ENCODE results near the gene RALGPS1.

Gene RALGPS1

DNA sequence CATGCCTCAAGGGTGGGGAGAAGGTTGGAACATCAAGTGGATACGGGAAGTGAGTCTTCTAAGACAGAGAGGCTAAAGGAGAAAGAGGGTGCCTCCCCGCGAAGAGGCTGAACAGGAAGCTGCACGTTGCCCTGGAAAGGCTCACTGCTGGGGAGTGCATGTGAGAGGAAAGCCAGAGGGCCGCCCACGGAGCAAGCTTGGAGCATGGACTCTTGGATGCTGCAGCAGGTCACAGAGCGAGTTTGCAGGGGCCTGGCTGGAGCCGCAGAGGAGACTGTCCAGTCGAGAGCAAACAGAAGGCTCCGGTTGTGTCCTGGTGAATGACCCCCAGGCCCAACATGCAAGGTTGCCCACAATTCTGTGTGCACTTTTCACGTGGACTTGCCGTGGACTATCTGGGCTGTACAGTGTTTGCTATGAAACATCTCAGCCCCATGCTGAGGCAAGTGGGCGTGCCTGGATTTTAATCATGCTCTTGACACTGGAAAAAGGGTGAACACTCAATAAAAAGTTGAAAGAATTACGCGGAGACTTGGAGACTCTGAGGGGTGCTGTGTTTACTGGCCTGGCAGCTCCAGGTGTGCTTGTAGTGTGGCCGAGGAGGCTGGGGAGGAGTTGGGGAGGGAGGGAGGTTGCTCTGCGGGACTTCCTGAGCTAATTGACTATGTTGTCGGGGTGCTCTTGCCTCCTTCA lies 295.5 kb downstream of the RALGPS1 start:
- Histone ChIP-seq H4K8ac (ENCODE audit: low read depth, low read length) (no peak overlapping the region), H3K4ac (ENCODE audit: low read depth, low read length) (no peak overlapping the region), H3K79me1 (ENCODE audit: low read length) (no peaks in the 10 kb centered on the region), H3K9me3 (ENCODE audit: insufficient read depth, low read depth, low read length) (no peaks in the 10 kb centered on the region), H3K14ac (ENCODE audit: low read length) (no peak overlapping the region), H3K27me3 (ENCODE audit: insufficient read depth, low read length) (no peaks in the 10 kb centered on the region), H3K18ac (ENCODE audit: low read length) (no peak overlapping the region), H3K79me2 (ENCODE audit: control insufficient read depth, insufficient read depth, low read length, poor library complexity) (no peaks in the 10 kb centered on the region), H3K4me1 (ENCODE audit: control insufficient read depth in 1 of 2, insufficient read depth in 2 of 2, low read length in 2 of 2) (peaks cover 0 to 1% of the 10 kb centered on the region in 2 experiments), H4K91ac (ENCODE audit: low read depth, low read length) (no peak overlapping the region), H4K12ac (ENCODE audit: low read depth, low read length) (no peak overlapping the region), H3K4me2 (ENCODE audit: low read length) (no peak overlapping the region), H3K23ac (ENCODE audit: low read length) (no peak overlapping the region), H2AFZ (ENCODE audit: insufficient read depth, low read length, poor library complexity) (no peak overlapping the region), H3K9ac (ENCODE audit: low read length) (no peak overlapping the region), H3K36me3 (ENCODE audit: control insufficient read depth in 1 of 2, insufficient read depth in 2 of 2, low read length in 2 of 2) (no peaks in the 10 kb centered on the region), H2AK5ac (ENCODE audit: low read length) (no peak overlapping the region), H2BK120ac (ENCODE audit: insufficient read depth, low read length, poor library complexity) (no peak overlapping the region), H3K4me3 (ENCODE audit: low read depth, low read length) (no peak overlapping the region), H2BK12ac (ENCODE audit: low read length) (no peak overlapping the region), H3K27ac (ENCODE audit: low read depth, low read length) (no peak overlapping the region), H2BK5ac (ENCODE audit: low read depth, low read length, poor library complexity) (no peak overlapping the region)
- WGBS (ENCODE audit: extremely low coverage, insufficient coverage, insufficient read length): no CpG with 5 or more reads among the region's 18 CpGs
- no peak for DNase-seq

DNA sequence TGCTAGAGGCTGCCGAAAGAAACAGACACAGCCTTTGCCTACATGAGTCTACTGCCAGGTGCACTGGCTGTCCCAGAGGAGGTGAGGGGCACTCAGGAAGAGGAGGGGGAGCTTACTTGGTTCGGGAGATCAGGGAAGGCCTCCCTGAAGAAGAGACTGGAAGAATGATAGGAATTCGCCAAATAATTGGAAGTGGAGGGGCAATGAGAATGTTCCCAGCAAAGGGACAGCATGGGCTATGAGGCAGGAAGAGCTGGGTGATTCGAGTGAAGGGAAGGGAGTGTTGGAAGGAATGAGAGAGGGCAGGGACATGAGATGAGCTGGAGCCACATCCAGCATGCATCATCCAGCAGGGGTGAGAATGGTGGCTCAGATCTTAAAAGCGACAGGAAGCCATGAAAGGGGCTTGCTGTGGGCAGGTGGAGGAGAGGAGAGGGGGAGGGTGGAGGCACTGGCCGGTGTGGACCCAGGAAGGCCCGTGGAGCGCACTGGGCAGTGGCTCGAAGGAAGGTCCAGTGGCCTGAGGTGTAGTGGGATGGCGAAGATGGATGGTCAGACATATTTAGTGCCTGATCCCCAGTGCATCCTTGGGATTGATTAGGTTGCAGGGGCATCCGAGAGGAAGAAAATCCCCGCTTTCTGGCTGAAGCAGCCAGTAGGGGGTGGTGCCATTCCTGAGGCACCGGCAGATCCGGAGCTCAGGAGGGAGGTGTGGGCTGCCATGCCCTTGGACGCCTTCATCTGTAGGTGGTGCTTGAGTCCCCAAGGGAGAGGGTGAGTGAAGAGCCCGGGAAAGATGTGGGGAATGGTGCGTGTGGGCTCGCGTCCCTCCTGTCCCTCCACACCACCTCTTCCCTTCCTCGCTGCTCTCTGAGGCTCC lies 296.5 kb downstream of the RALGPS1 start:
- no peak overlapping the region for H2BK5ac ChIP-seq (ENCODE audit: low read depth, low read length, poor library complexity)
- no peak overlapping the region for H3K18ac ChIP-seq (ENCODE audit: low read length)
- H2BK12ac ChIP-seq (ENCODE audit: low read length): no peak overlapping the region
- H3K27me3 ChIP-seq (ENCODE audit: insufficient read depth, low read length): no peaks in the 10 kb centered on the region
- H3K79me2 ChIP-seq (ENCODE audit: control insufficient read depth, insufficient read depth, low read length, poor library complexity): no peaks in the 10 kb centered on the region
- H3K4ac ChIP-seq (ENCODE audit: low read depth, low read length): no peak overlapping the region
- H3K27ac ChIP-seq (ENCODE audit: low read depth, low read length): no peak overlapping the region
- no peak overlapping the region for H4K8ac ChIP-seq (ENCODE audit: low read depth, low read length)
- H3K9me3 ChIP-seq (ENCODE audit: insufficient read depth, low read depth, low read length): no peaks in the 10 kb centered on the region
- H3K36me3 ChIP-seq (ENCODE audit: control insufficient read depth in 1 of 2, insufficient read depth in 2 of 2, low read length in 2 of 2): no peaks in the 10 kb centered on the region
- H4K12ac ChIP-seq (ENCODE audit: low read depth, low read length): no peak overlapping the region
- no peak overlapping the region for H3K4me3 ChIP-seq (ENCODE audit: low read depth, low read length)
- no peak overlapping the region for H2AFZ ChIP-seq (ENCODE audit: insufficient read depth, low read length, poor library complexity)
- peaks cover 0 to 1% of the 10 kb centered on the region in 2 experiments for H3K4me1 ChIP-seq (ENCODE audit: control insufficient read depth in 1 of 2, insufficient read depth in 2 of 2, low read length in 2 of 2)
- no peak overlapping the region for H3K14ac ChIP-seq (ENCODE audit: low read length)
- no peak for DNase-seq
- H4K91ac ChIP-seq (ENCODE audit: low read depth, low read length): no peak overlapping the region
- H3K79me1 ChIP-seq (ENCODE audit: low read length): no peaks in the 10 kb centered on the region
- H2AK5ac ChIP-seq (ENCODE audit: low read length): no peak overlapping the region
- WGBS (ENCODE audit: extremely low coverage, insufficient coverage, insufficient read length): no CpG with 5 or more reads among the region's 20 CpGs
- H2BK120ac ChIP-seq (ENCODE audit: insufficient read depth, low read length, poor library complexity): no peak overlapping the region
- no peak overlapping the region for H3K4me2 ChIP-seq (ENCODE audit: low read length)
- H3K23ac ChIP-seq (ENCODE audit: low read length): no peak overlapping the region
- H3K9ac ChIP-seq (ENCODE audit: low read length): no peak overlapping the region

DNA sequence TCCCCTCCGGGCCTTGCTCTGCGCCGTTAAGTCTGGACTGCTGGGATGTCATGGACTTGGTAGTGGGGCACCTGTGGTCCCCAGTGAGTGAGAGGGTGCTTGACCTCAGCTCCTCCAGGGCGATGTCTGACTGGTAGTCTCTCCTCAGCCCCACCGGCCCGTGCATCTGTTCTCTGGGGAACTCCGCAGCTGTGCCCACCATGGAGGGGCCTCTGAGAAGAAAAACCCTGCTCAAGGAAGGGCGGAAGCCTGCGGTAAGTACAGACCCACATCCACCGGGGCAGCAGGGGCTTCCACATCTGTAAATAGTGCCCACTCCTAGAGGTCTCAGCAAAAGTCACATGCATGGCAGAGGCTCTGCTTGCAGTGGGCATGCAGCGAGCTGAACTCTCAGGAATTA lies 297.4 kb downstream of the RALGPS1 start:
- Histone ChIP-seq H2AK5ac (ENCODE audit: low read length) (no peak overlapping the region), H3K4me2 (ENCODE audit: low read length) (no peak overlapping the region), H2BK12ac (ENCODE audit: low read length) (no peak overlapping the region), H4K12ac (ENCODE audit: low read depth, low read length) (no peak overlapping the region), H3K23ac (ENCODE audit: low read length) (no peak overlapping the region), H3K9ac (ENCODE audit: low read length) (no peak overlapping the region), H2AFZ (ENCODE audit: insufficient read depth, low read length, poor library complexity) (no peak overlapping the region), H3K27me3 (ENCODE audit: insufficient read depth, low read length) (no peaks in the 10 kb centered on the region), H4K8ac (ENCODE audit: low read depth, low read length) (no peak overlapping the region), H3K9me3 (ENCODE audit: insufficient read depth, low read depth, low read length) (peaks cover 2% of the 10 kb centered on the region), H3K18ac (ENCODE audit: low read length) (no peak overlapping the region), H2BK120ac (ENCODE audit: insufficient read depth, low read length, poor library complexity) (no peak overlapping the region), H3K4ac (ENCODE audit: low read depth, low read length) (no peak overlapping the region), H3K4me3 (ENCODE audit: low read depth, low read length) (no peak overlapping the region), H3K4me1 (ENCODE audit: control insufficient read depth in 1 of 2, insufficient read depth in 2 of 2, low read length in 2 of 2) (peaks cover 0 to 1% of the 10 kb centered on the region in 2 experiments), H2BK5ac (ENCODE audit: low read depth, low read length, poor library complexity) (no peak overlapping the region), H3K36me3 (ENCODE audit: control insufficient read depth in 1 of 2, insufficient read depth in 2 of 2, low read length in 2 of 2) (no peaks in the 10 kb centered on the region), H3K79me2 (ENCODE audit: control insufficient read depth, insufficient read depth, low read length, poor library complexity) (no peaks in the 10 kb centered on the region), H4K91ac (ENCODE audit: low read depth, low read length) (no peak overlapping the region), H3K14ac (ENCODE audit: low read length) (no peak overlapping the region), H3K27ac (ENCODE audit: low read depth, low read length) (no peak overlapping the region), H3K79me1 (ENCODE audit: low read length) (no peaks in the 10 kb centered on the region)
- WGBS (ENCODE audit: extremely low coverage, insufficient coverage, insufficient read length): no CpG with 5 or more reads among the region's 11 CpGs
- DNase-seq: no peak

DNA sequence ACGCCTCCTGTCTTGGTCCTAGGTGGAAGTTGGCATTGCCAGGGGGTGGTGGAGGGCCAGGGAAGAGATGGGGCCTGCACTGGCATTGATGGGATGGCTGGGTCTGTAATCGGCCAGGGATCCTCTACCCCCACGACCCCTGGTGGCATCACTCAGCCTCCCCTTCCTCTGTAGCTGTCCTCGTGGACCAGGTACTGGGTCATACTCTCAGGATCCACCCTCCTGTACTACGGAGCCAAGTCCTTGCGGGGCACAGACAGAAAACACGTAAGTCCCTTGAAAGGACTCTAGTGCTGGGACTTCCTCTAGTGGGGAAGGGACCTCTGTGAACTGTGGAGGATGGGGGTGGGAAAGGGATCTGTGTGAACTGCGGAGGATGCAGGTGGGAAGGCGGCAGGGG lies 297.9 kb downstream of the RALGPS1 start:
- Histone ChIP-seq H3K4me1 (ENCODE audit: control insufficient read depth in 1 of 2, insufficient read depth in 2 of 2, low read length in 2 of 2) (peaks cover 0 to 1% of the 10 kb centered on the region in 2 experiments), H3K23ac (ENCODE audit: low read length) (no peak overlapping the region), H3K4me3 (ENCODE audit: low read depth, low read length) (no peak overlapping the region), H4K8ac (ENCODE audit: low read depth, low read length) (no peak overlapping the region), H2BK12ac (ENCODE audit: low read length) (no peak overlapping the region), H3K9me3 (ENCODE audit: insufficient read depth, low read depth, low read length) (peaks cover 2% of the 10 kb centered on the region), H3K27ac (ENCODE audit: low read depth, low read length) (no peak overlapping the region), H2BK120ac (ENCODE audit: insufficient read depth, low read length, poor library complexity) (no peak overlapping the region), H2BK5ac (ENCODE audit: low read depth, low read length, poor library complexity) (no peak overlapping the region), H3K4ac (ENCODE audit: low read depth, low read length) (no peak overlapping the region), H4K91ac (ENCODE audit: low read depth, low read length) (no peak overlapping the region), H3K36me3 (ENCODE audit: control insufficient read depth in 1 of 2, insufficient read depth in 2 of 2, low read length in 2 of 2) (no peaks in the 10 kb centered on the region), H3K14ac (ENCODE audit: low read length) (no peak overlapping the region), H3K79me2 (ENCODE audit: control insufficient read depth, insufficient read depth, low read length, poor library complexity) (no peaks in the 10 kb centered on the region), H3K79me1 (ENCODE audit: low read length) (no peaks in the 10 kb centered on the region), H4K12ac (ENCODE audit: low read depth, low read length) (no peak overlapping the region), H3K18ac (ENCODE audit: low read length) (no peak overlapping the region), H3K9ac (ENCODE audit: low read length) (no peak overlapping the region), H2AK5ac (ENCODE audit: low read length) (no peak overlapping the region), H3K4me2 (ENCODE audit: low read length) (no peak overlapping the region), H3K27me3 (ENCODE audit: insufficient read depth, low read length) (no peaks in the 10 kb centered on the region), H2AFZ (ENCODE audit: insufficient read depth, low read length, poor library complexity) (no peak overlapping the region)
- no peak for DNase-seq
- no CpG with 5 or more reads among the region's 9 CpGs for WGBS (ENCODE audit: extremely low coverage, insufficient coverage, insufficient read length)
